Endothelial cell of hepatic sinusoid (primary cell): ENCODE results near the gene STK33.

Experiments
- in situ Hi-C: cut with HindIII; loops from 2 replicates; pipeline ENCODE4 v1.10.0; 2017; ENCODE audit warnings: low sequenced_read_pairs

The STK33 gene

GRCh38 chr11:8459711-8460399, 134.2 kb downstream of the STK33 start:
- in situ Hi-C loops = no loop called here

GRCh38 chr11:8442301-8442700, 151.7 kb downstream of the STK33 start:
- in situ Hi-C loops = no loop called here

- in situ Hi-C loops = no loop called here
Observed at GRCh38 chr11:8440649-8441048, 153.4 kb downstream of the STK33 start.

- in situ Hi-C loops = no loop called here
Observed at GRCh38 chr11:8429483-8429882, 164.5 kb downstream of the STK33 start.

- in situ Hi-C loops = no loop called here
Observed at GRCh38 chr11:8426076-8426475, 168.0 kb downstream of the STK33 start.

- in situ Hi-C loops = no loop called here
Observed at GRCh38 chr11:8415195-8415594, 178.8 kb downstream of the STK33 start.

GRCh38 chr11:8408151-8408941, 185.7 kb downstream of the STK33 start:
- in situ Hi-C loops = no loop called here

GRCh38 chr11:8403310-8403709, 190.7 kb downstream of the STK33 start:
- in situ Hi-C loops = no loop called here

GRCh38 chr11:8392886-8393285, 201.1 kb downstream of the STK33 start:
- in situ Hi-C loops = no loop called here

GRCh38 chr11:8392166-8392565, 201.9 kb downstream of the STK33 start:
- in situ Hi-C loops = no loop called here

- in situ Hi-C loops = no loop called here
Observed at GRCh38 chr11:8390851-8391612, 203.0 kb downstream of the STK33 start.

GRCh38 chr11:8389029-8389996, 204.7 kb downstream of the STK33 start:
- in situ Hi-C loops = no loop called here

GRCh38 chr11:8387693-8388092, 206.3 kb downstream of the STK33 start:
- in situ Hi-C loops = no loop called here

GRCh38 chr11:8387141-8387540, 206.9 kb downstream of the STK33 start:
- in situ Hi-C loops = no loop called here

- in situ Hi-C loops = no loop called here
Observed at GRCh38 chr11:8386134-8386864, 207.7 kb downstream of the STK33 start.

- in situ Hi-C loops = no loop called here
Observed at GRCh38 chr11:8384199-8384821, 209.7 kb downstream of the STK33 start.

- in situ Hi-C loops = no loop called here
Observed at GRCh38 chr11:8383627-8384026, 210.4 kb downstream of the STK33 start.

GRCh38 chr11:8383227-8383626, 210.8 kb downstream of the STK33 start:
- in situ Hi-C loops = no loop called here

GRCh38 chr11:8382436-8383053, 211.5 kb downstream of the STK33 start:
- in situ Hi-C loops = no loop called here
